Measurements from ENCODE around the gene TROAP.
A peak's percentile ranks its signal among the peaks of the same experiment; 100 is the strongest.
"Not testable (repeated sequence)": the region's sequence is repeated elsewhere in the genome, so short reads cannot be mapped to it uniquely, and the experiment has no call there.

TROAP gene

DNA sequence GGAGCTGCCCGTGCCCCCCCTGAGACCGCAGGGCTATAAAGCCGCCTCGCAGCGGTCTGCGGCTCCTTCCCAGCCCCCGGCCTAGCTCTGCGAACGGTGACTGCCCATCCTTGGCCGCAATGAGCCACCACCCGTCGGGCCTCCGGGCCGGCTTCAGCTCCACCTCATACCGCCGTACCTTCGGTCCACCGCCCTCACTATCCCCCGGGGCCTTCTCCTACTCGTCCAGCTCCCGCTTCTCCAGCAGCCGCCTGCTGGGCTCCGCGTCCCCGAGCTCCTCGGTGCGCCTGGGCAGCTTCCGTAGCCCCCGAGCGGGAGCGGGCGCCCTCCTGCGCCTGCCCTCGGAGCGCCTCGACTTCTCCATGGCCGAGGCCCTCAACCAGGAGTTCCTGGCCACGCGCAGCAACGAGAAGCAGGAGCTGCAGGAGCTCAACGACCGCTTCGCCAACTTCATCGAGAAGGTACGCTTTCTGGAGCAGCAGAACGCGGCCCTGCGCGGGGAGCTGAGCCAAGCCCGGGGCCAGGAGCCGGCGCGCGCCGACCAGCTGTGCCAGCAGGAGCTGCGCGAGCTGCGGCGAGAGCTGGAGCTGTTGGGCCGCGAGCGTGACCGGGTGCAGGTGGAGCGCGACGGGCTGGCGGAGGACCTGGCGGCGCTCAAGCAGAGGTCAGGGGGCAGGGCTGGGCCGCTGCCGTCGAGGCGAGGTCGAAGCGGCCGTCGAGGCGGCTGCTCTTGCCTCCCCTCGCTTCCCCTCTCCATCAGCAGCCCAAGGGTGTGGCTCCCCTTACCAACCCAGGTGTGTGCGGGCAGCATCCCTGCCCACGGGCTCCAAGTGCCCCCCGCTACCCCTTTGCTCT is 27.7 kb upstream of the TROAP start, which contains the start of gene PRPH:
TSS of gene PRPH (plus strand) at position 66 of the 855 bp plus-strand sequence. CDS start at position 120, 54 bp downstream.
- no peak for DNase-seq (ENCODE audit: low spot score)

DNA sequence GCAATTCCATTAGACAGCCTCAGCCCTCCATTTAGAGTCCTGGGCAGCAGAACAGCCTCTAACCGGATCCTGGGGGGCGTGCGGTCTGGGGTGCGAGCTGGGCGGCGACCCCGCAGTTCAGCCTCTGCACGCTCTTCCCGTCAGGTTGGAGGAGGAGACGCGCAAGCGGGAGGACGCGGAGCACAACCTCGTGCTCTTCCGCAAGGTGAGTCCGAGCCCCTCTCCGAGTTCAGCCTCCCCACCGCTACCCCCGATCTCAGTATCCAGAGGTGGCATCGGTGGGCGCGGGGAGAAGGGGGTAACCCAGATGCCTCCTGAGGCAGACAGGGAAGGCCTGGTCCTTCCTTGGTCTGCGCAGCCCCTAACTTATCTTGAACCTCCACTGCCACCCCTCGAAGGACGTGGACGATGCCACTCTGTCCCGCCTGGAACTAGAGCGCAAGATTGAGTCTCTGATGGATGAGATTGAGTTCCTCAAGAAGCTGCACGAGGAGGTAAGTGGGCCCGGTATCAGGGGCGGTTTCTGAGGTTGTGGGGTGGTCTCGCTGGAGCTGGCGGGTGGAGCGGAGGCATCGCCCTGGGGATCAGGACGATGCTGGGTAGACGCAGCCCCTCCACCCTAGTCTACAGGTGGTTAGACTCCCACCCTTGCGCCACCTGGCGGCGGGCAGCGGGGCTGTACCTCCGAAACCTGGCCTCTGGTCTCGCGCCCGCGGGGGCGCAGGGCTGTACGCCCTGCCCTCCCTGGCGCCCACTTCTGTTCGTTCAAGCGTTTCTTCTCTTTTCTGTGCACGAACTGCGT is 26.8 kb upstream of the TROAP start:
- DNase-seq (ENCODE audit: low spot score), result peak; percentile 68

GRCh38 chr12:49296836-49297694 is 26.0 kb upstream of the TROAP start:
- no peak for DNase-seq (ENCODE audit: low spot score)

- DNase-seq (ENCODE audit: low spot score), result no peak
Observed at GRCh38 chr12:49297695-49298060, 25.4 kb upstream of the TROAP start.

DNA sequence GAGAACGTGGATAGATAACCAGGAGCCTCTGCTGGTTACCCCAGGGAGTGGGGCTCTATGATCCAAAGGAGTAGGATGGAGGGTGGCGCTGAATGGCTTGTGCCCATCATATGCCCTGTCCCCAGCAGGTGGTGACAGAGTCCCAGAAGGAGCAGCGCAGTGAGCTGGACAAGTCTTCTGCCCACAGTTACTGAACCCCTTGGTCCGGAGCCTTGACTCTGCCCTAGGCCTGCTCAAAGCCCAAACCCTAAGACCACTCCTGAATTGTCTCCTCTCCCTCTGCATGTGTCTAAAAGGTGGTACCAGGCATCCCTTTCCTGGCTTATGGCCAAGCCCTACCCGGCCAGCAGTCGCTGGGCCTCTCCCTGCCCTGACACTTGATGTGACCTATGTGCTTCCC is 24.9 kb upstream of the TROAP start:
- no peak for DNase-seq (ENCODE audit: low spot score)

- no peak for DNase-seq (ENCODE audit: low spot score)
Observed at GRCh38 chr12:49301760-49302159, 21.3 kb upstream of the TROAP start.

DNA sequence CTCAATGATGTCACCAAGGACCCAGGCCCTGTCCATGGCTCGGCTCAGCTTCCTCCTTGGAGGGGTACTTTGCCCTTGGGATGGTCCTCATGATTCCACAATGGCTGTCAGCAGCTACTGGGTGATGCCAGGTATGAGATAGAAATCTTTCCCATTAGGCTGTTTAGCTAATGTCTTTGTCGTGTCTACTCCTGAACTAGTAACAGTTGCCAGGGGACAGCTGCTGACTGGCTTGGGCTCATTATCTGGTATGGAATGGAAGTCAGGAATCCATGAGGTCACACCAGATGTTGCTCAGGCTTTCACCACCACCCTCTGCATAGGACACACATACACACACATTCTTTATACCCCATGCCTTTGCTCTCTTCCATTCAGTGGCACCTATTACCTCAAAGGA is 18.9 kb upstream of the TROAP start:
- DNase-seq (ENCODE audit: low spot score), result no peak

DNA sequence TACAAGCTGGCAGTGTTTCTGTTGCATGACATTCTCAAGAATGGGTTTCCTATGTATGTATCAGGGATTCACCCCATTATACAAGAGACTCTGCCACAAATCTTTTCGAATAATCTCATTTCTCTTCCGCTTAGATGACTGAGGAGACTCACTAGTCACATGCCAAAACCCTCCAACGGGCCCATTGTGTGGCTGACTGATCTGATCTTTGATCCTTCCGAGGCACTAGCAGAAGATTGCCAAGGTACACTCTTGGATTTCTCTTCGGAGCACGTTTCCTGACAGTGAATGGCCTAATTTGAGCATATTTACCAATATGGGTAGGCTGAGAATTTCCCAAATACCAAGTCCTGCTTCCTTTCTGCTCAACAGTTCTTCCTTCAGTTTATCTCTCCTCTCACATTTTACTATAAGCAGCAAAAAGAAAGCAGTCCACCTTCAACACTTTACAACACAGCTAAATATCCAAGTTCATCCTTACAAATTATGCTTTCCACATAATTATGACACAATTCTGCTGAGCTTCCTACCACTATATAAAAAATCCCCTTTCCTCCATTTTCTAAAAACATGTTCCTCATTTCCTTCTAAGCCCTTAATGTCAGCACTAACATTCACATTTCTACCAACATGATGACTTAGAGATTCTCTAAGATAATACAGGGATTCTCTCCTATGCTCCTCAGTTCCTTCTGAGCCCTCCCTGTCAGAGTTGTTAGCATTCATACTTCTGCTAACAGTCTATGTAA is 17.1 kb upstream of the TROAP start:
- no peak for DNase-seq (ENCODE audit: low spot score)

DNA sequence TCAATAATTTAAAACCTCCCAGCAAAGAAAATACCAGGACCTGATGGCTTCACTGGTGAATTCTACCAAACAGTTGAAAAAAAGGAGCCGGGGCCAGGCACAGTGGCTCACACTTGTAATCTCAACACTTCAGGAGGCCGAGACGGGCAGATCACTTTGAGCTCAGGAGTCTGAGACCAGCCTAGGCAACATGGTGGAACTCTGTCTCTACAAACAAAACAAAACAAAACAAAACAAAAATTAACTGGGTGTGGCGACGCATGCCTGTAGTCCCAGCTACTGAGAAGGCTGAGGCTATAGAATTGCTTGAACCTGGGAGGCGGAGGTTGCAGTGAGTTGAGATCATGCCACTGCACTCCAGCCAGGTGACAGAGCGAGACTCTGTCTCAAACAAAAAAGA is 13.7 kb upstream of the TROAP start:
- DNase-seq (ENCODE audit: low spot score), result no peak

GRCh38 chr12:49310451-49311000 is 12.5 kb upstream of the TROAP start:
- not testable (repeated sequence) for DNase-seq (ENCODE audit: low spot score)

DNA sequence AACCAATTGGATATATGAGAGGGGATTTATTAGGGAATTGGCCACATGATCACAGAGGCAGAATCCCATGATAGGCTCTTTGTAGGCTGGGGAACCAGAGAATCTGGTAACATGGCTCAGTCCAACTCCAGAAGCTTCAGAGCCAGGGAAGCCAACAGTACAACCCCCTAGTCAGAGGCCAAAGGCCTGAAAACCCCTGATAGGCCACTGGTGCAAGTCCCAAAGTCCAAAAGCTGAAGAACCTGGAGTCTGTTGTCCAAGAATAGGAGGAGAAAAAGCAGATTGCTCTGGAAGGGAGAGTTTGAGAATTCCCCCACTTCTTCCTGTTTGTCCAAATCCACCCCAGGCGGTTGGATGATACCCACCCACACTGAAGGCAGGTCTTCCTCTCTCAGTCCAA is 8.2 kb upstream of the TROAP start:
- DNase-seq (ENCODE audit: low spot score), result no peak

GRCh38 chr12:49317118-49317517 is 5.9 kb upstream of the TROAP start:
- not testable (repeated sequence) for DNase-seq (ENCODE audit: low spot score)

DNA sequence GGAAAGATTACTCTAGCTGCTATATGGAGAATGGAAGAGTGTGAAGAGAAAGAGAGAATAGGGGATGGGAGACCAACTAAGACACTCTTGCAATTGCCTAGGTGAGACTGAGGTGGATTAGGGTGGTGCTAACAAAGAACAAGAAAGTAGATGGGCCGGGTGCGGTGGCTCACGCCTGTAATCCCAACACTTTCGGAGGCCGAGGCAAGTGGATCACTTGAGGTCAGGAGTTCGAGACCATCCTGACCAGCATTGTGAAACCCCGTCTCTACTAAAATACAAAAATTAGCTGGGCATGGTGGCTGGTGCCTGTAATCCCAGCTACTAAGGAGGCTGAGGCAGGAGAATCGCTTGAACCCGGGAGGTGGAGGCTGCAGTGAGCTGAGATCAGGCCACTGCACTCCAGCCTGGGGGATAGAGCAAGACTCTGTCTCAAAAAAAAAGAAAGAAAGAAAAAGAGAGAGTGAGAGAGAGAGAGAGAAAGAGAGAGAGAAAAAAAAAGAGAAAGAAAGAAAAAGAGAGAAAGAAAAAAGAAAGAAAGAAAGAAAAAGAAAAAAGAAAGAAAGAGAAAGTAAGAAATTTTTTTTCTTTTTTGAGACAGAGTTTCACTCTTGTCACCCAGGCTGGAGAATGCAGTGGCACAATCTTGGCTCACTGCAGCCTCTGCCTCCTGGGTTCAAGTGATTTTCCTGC is 2.5 kb upstream of the TROAP start:
- DNase-seq (ENCODE audit: low spot score), result not testable (repeated sequence)

GRCh38 chr12:49322367-49322707 is 718 bp upstream of the TROAP start:
- DNase-seq (ENCODE audit: low spot score), result no peak

DNA sequence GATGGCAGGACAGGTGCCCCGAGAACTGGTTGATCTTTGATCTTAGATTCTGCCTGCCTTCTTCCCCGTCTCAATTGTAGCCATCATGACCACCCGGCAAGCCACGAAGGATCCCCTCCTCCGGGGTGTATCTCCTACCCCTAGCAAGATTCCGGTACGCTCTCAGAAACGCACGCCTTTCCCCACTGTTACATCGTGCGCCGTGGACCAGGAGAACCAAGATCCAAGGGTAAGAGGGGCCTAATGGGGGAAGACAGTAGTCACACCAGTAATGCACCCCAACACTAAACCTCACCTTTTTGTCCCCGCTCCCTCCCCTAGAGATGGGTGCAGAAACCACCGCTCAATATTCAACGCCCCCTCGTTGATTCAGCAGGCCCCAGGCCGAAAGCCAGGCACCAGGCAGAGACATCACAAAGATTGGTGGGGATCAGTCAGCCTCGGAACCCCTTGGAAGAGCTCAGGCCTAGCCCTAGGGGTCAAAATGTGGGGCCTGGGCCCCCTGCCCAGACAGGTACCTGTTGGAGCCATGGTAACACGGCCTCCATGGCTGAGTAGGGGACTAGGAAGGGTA is 556 bp downstream of the TROAP start:
- DNase-seq (ENCODE audit: low spot score), result no peak

GRCh38 chr12:49325606-49326005 is 2.6 kb downstream of the TROAP start:
- DNase-seq (ENCODE audit: low spot score), result no peak

DNA sequence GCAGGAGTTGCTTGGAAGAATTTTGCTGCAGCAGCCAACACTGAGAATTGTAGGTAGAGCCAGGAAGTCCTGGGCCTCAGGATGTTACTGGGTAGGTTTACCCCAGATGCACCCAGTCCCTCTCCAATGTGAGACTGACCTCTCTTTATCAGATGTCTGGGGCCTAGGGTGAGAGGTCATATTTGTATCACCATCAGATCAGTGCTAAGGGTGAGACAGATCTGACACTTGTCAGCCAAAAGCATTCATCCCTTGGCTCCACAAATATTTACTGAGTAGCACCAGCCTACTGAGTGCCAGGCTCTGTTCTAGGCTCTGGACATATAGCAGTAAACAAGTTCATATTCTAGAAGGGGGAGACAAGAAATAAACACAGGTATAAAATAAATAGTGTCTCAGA is 4.3 kb downstream of the TROAP start:
- DNase-seq (ENCODE audit: low spot score), result no peak

GRCh38 chr12:49327887-49328286 is 4.8 kb downstream of the TROAP start:
- DNase-seq (ENCODE audit: low spot score), result no peak

GRCh38 chr12:49328816-49329215 is 5.8 kb downstream of the TROAP start:
- DNase-seq (ENCODE audit: low spot score), result no peak

- no peak for DNase-seq (ENCODE audit: low spot score)
Observed at GRCh38 chr12:49330032-49330619, 7.1 kb downstream of the TROAP start.
